Skeletal muscle tissue (tissue), 4 donors: ENCODE measurements around the gene TADA2B. TPM values are rescaled to one million over a fixed set of nuclear protein-coding genes. Genes with fewer than 3 reads are reported as not detected.
A peak's percentile ranks its signal among the peaks of the same experiment; 100 is the strongest.

Experiments used
- H3K27ac ChIP-seq: one replicate; pipeline ENCODE4 v1.7.0; 2013; ENCODE audit warnings: mild to moderate bottlenecking, low read depth, low read length, inconsistent platforms
- H3K27me3 ChIP-seq, 3 donors: one replicate each; pipeline ENCODE4 v1.7.0; 2013; ENCODE audit warnings: low read length in 3 of 3; ENCODE audit not compliant: control insufficient read depth in 3 of 3, insufficient read depth in 3 of 3
- H3K36me3 ChIP-seq, 3 donors: one replicate each; pipeline ENCODE4 v1.7.0; 2013; ENCODE audit warnings: low read length in 3 of 3; ENCODE audit not compliant: control insufficient read depth in 3 of 3, insufficient read depth in 3 of 3
- H3K4me1 ChIP-seq, 3 donors: one replicate each; pipeline ENCODE4 v1.7.0; 2013; ENCODE audit warnings: low read length in 3 of 3, mild to moderate bottlenecking in 3 of 3; ENCODE audit not compliant: control insufficient read depth in 3 of 3, insufficient read depth in 3 of 3
- H3K4me3 ChIP-seq, 3 donors: one replicate each; pipeline ENCODE4 v1.7.0; 2013; ENCODE audit warnings: low read length in 3 of 3
- H3K9ac ChIP-seq, 3 donors: one replicate each; pipeline ENCODE4 v1.7.0; 2013; ENCODE audit warnings: low read length in 3 of 3, mild to moderate bottlenecking in 3 of 3, moderate library complexity in 2 of 3, low read depth in 1 of 3
- H3K9me3 ChIP-seq, 3 donors: one replicate each; pipeline ENCODE4 v1.7.0; 2013; ENCODE audit warnings: low read length in 3 of 3; ENCODE audit not compliant: control insufficient read depth in 3 of 3
- total RNA-seq: library from RNA; depleted of rRNA; stranded (reverse); fragments of >200 nt; gene quantifications from one replicate; pipeline ENCODE4 v1.2.3, GENCODE V29; 2014
- donor health status: Osteomylitis.

Gene TADA2B
- total RNA-seq, 1 donor from 2014 or later: 19.3 TPM

- peaks cover 15 to 20% (median 15%) of the 10 kb centered on the region in 3 donors for H3K4me1 ChIP-seq
- H3K9me3 ChIP-seq: no peaks in the 10 kb centered on the region
- H3K4me3 ChIP-seq: no peak overlapping the region
- H3K9ac ChIP-seq: no peak overlapping the region
- H3K27me3 ChIP-seq: no peaks in the 10 kb centered on the region
- H3K27ac ChIP-seq: no peak overlapping the region
- H3K36me3 ChIP-seq: peaks cover 40 to 48% (median 41%) of the 10 kb centered on the region in 3 donors
Measured at GRCh38 chr4:7063362-7063761, 20.2 kb downstream of the TADA2B start.

DNA sequence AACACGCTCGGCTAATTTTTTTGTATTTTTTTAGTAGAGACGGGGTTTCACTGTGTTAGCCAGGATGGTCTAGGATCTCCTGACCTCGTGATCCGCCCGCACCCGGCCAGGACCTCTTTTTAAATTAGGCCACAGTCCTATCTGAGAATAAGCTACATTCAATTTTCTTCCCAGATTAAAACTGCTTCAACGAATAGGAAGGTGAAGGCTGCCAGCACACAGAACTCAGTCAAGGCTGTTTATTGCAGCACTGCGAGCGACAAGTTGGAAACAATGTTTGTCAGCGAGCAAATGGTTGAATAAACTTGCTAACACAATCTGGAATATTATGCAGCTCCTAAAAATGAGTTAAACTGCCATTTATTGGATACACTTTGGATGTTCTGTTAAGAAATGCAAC is 22.8 kb downstream of the TADA2B start:
- no peak overlapping the region for H3K4me3 ChIP-seq
- peaks cover 24 to 30% (median 28%) of the 10 kb centered on the region in 3 donors for H3K36me3 ChIP-seq
- no peaks in the 10 kb centered on the region for H3K27me3 ChIP-seq
- no peak overlapping the region for H3K9ac ChIP-seq
- no peaks in the 10 kb centered on the region for H3K9me3 ChIP-seq
- peaks cover 22 to 35% (median 25%) of the 10 kb centered on the region in 3 donors for H3K4me1 ChIP-seq
- H3K27ac ChIP-seq: no peak overlapping the region

DNA sequence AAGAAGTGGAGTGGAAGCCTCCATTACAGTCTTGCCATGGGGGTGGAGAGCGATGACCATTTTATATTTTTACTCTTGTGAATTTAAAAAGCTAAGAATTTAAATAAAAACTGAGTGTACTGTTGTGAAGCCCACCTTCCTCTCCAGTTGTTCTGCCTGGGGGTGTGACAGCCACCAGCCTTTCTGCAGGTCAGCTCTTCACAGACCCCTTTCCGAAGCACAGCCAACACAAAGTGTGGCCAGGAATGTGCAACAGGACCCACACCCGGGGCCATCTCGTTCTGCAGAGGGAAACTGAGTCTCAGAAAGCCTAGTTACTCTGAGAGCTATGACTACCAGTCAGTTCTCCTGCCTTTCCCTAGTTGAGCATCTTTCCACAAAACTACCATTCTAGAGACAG is 23.3 kb downstream of the TADA2B start:
- Histone ChIP-seq H3K4me3 (peak overlapping the region; percentile 86 to 95 (median 91)), H3K27me3 (no peaks in the 10 kb centered on the region), H3K9me3 (no peaks in the 10 kb centered on the region), H3K36me3 (peaks cover 19 to 25% (median 23%) of the 10 kb centered on the region in 3 donors), H3K27ac (no peak overlapping the region), H3K9ac (peak overlapping the region in 2 of 3 donors; percentile 89 to 96), H3K4me1 (peaks cover 22 to 37% (median 25%) of the 10 kb centered on the region in 3 donors)

DNA sequence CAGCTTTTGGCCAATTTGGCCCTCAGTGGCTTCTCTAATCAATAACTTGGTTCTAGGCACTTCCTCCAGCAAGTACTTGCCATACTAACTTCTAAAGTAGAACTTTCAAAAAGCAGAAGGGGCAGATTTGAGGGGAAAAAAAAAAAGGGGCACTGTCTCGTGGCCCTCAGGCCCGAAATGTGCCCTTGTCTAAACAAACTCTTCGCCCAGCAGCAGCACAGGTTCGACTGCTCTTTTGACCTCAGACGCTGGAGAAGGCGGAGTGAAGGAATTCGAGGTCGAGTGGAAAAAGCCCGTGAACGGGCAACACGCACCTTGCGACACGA is 23.9 kb downstream of the TADA2B start:
- Histone ChIP-seq H3K4me3 (peak overlapping the region; percentile 86 to 95 (median 91)), H3K27ac (peak overlapping the region; percentile 88), H3K27me3 (no peaks in the 10 kb centered on the region), H3K9ac (peak overlapping the region; percentile 89 to 96 (median 90)), H3K4me1 (peaks cover 22 to 37% (median 25%) of the 10 kb centered on the region in 3 donors), H3K9me3 (no peaks in the 10 kb centered on the region), H3K36me3 (peaks cover 13 to 19% (median 17%) of the 10 kb centered on the region in 3 donors)

DNA sequence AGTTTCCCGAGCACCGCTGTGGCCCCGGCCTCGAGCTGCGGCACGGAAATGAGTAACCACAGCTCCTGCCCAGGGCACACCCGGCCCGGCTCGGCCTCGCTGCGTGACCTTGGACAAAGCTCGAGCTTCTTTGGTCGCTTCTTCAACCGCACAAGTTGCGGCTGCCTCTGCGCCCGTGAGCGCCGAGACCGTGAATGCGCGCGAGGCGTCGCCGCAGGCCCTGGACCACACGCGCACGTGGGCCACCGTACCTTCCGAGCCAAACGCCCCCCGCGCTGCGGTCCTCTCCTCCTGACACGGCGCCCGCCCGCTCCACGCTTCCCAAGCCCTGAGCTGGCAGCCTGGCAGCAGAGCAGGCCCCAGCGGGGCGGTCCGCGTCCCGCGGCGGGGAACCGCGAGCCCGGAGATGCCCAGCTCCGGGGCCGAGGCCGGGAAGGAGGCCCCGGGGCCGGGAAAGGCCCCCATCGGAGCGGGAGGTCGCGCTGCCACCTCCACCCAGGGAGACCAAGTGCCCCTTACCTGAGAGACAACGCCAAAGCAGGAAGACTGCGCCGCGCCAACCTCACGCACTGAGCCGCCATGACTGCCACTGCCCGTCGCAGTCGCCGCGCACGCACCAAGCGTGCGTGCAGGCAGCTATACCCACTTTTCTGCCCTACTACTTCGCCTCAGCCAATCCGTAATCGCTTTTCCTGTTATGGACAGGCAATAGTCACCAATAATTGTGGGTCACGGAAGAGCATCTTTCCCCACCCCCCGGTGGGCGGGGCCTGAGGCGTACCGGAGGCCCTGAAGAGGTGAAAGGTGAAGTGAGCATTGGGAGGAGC is 24.5 kb downstream of the TADA2B start, which contains the start of gene GRPEL1:
GRPEL1 (minus strand) TSS at position 613 of the 827 bp plus-strand sequence; CDS start at position 581, 32 bp downstream.
- H3K27ac ChIP-seq: peak within 1 kb of the TSS; percentile 88
- peaks cover 11 to 18% (median 15%) of the 10 kb centered on the region in 3 donors for H3K36me3 ChIP-seq
- no peaks in the 10 kb centered on the region for H3K27me3 ChIP-seq
- peak within 1 kb of the TSS; percentile 89 to 96 (median 90) for H3K9ac ChIP-seq
- no peaks in the 10 kb centered on the region for H3K9me3 ChIP-seq
- H3K4me1 ChIP-seq: peaks cover 22 to 37% (median 25%) of the 10 kb centered on the region in 3 donors
- H3K4me3 ChIP-seq: peak within 1 kb of the TSS; percentile 86 to 95 (median 91)

DNA sequence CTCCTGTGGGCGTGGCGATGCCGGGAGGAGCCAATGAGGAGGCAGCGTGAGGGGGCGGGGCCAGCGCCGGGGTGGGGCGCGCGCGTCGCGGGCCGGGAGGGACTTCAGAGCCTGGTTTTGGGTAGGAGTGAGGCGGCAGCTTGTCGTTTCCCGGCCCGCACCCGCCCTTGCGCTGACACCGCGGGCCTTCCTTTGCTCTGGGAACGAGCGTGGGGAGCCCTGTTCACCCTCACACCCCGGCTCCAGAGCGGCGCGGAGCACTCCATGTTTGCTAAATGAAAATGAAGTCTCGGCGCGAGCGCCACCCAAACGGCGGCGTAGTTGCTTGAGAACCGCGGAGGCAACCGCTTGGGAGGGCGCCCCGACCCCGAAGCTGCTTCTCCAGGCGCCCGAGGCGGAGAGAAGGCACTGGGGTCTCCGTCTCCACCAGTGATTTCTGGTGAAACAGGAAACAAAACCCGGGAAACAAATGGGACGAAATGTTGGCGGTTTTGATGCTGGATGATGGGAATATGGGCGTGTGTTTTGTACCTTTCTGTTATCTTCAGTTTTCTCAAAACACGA is 25.2 kb downstream of the TADA2B start:
- peaks cover 22 to 37% (median 25%) of the 10 kb centered on the region in 3 donors for H3K4me1 ChIP-seq
- H3K27me3 ChIP-seq: no peaks in the 10 kb centered on the region
- H3K27ac ChIP-seq: peak overlapping the region; percentile 88
- peaks cover 8 to 11% (median 10%) of the 10 kb centered on the region in 3 donors for H3K36me3 ChIP-seq
- H3K4me3 ChIP-seq: peak overlapping the region; percentile 72 to 87 (median 75)
- peak overlapping the region; percentile 81 to 91 (median 83) for H3K9ac ChIP-seq
- no peaks in the 10 kb centered on the region for H3K9me3 ChIP-seq

DNA sequence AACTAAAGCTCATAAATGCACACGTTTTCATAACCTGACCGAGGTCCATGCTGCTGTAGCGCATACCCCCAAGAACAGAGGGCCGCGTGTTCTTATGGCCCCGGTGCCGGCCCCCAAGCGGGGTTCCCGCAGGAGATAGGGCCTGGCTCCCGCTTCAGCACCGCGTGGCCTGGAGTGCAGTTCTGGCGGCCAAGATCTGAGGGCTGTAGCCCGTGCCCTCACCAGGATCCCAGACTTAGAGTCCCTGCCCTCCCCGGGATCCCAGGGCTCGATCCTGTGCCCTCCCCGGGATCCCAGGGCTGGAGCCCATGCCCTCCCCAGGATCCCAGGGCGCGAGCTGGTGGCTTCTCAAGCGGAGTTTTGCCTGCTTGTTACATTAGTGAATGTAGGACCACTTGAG is 25.7 kb downstream of the TADA2B start:
- H3K9ac ChIP-seq: peak overlapping the region; percentile 81 to 91 (median 83)
- no peaks in the 10 kb centered on the region for H3K9me3 ChIP-seq
- peaks cover 25 to 38% (median 25%) of the 10 kb centered on the region in 3 donors for H3K4me1 ChIP-seq
- H3K27ac ChIP-seq: peak overlapping the region; percentile 88
- H3K36me3 ChIP-seq: peaks cover 4 to 6% (median 5%) of the 10 kb centered on the region in 3 donors
- H3K4me3 ChIP-seq: peak overlapping the region; percentile 72 to 87 (median 75)
- H3K27me3 ChIP-seq: no peaks in the 10 kb centered on the region

- Histone ChIP-seq H3K4me3 (no peak overlapping the region), H3K9me3 (no peaks in the 10 kb centered on the region), H3K36me3 (no peaks in the 10 kb centered on the region), H3K27me3 (no peaks in the 10 kb centered on the region), H3K27ac (no peak overlapping the region), H3K9ac (peak overlapping the region in 1 of 3 donors; percentile 50), H3K4me1 (peaks cover 27 to 44% (median 34%) of the 10 kb centered on the region in 3 donors)
Measured at GRCh38 chr4:7070729-7071511, 27.7 kb downstream of the TADA2B start.

DNA sequence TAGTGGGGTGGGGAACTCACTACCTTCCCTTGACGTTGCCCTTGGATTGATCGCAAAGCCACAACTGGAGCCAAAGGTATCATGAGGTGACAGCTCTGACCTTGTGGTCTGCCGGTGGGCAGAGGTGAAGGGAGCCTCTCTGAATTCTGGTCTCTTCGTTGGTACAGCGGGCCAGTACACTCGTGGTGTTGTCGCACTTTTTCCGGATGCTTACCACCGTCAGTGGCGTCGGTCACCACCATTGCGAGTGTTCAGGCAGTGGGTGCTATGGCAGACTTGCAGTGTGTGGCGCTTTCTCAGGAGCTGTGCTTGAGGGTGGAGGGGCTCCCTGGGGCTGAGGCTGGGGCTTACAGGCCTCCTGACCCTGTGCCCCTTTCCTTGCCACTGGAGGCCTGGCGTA is 29.9 kb downstream of the TADA2B start:
- Histone ChIP-seq H3K27ac (no peak overlapping the region), H3K4me1 (peaks cover 15 to 29% (median 19%) of the 10 kb centered on the region in 3 donors), H3K4me3 (no peak overlapping the region), H3K27me3 (no peaks in the 10 kb centered on the region), H3K9ac (no peak overlapping the region), H3K9me3 (no peaks in the 10 kb centered on the region), H3K36me3 (no peaks in the 10 kb centered on the region)
